Spinal cord (tissue), 10 donors: ENCODE data around the gene YDJC. TPM values are rescaled to one million over a fixed set of nuclear protein-coding genes. Genes with fewer than 3 reads are reported as not detected.
"Not testable (repeated sequence)": the region's sequence is repeated elsewhere in the genome, so short reads cannot be mapped to it uniquely, and the experiment has no call there.

Experiments
- DNase-seq, 6 donors: peaks; one replicate each; pipeline versions ENCODE4 v3.0.0 to v3.0.0-alpha.2; 2013 to 2015; ENCODE audit warnings: low spot score in 6 of 6, low read depth in 4 of 6
- H3K27ac ChIP-seq: one replicate; pipeline ENCODE4 v1.5.1; 2013; ENCODE audit warnings: low read depth, low read length, control low read depth
- H3K27me3 ChIP-seq: one replicate; pipeline ENCODE4 v1.6.1; 2013; ENCODE audit warnings: low read length; ENCODE audit not compliant: control insufficient read depth, insufficient read depth
- H3K36me3 ChIP-seq: one replicate; pipeline ENCODE4 v1.6.1; 2013; ENCODE audit warnings: low read length; ENCODE audit not compliant: control insufficient read depth, insufficient read depth
- H3K4me1 ChIP-seq: one replicate; pipeline ENCODE4 v1.6.1; 2013; ENCODE audit warnings: low read length; ENCODE audit not compliant: control insufficient read depth, insufficient read depth
- H3K4me3 ChIP-seq: one replicate; pipeline ENCODE4 v1.5.1; 2013; ENCODE audit warnings: low read depth, low read length, control low read depth
- H3K9me3 ChIP-seq: one replicate; pipeline ENCODE4 v1.6.1; 2013; ENCODE audit warnings: low read length; ENCODE audit not compliant: control insufficient read depth, insufficient read depth
- WGBS: methylation state at CpG from one replicate; pipeline ENCODE4 v1.1.5; 2013; ENCODE audit warnings: missing lambda C conversion rate; ENCODE audit not compliant: insufficient coverage; 5-methylcytosine and 5-hydroxymethylcytosine counted together
- long read RNA-seq, 4 donors: transcript quantifications; one replicate each; lab custom pipeline, GENCODE V29; 2026
- polyA plus RNA-seq, 2 donors: library from polyadenylated mRNA; unstranded; fragments of 120-200 nt; gene quantifications; one replicate each; pipeline ENCODE4 v1.2.1, GENCODE V29; 2013; ENCODE audit not compliant: insufficient read length in 2 of 2
- total RNA-seq, 2 donors: library from RNA; depleted of rRNA in 1 of 2; stranded (reverse); fragments of 120-200 nt in 1 of 2; fragments of >200 nt in 1 of 2; gene quantifications; one replicate each; pipeline versions ENCODE4 v1.2.3 to v1.2.4, GENCODE V29; 2013 to 2014
- donor health status: healthy.

The YDJC gene, protein sequence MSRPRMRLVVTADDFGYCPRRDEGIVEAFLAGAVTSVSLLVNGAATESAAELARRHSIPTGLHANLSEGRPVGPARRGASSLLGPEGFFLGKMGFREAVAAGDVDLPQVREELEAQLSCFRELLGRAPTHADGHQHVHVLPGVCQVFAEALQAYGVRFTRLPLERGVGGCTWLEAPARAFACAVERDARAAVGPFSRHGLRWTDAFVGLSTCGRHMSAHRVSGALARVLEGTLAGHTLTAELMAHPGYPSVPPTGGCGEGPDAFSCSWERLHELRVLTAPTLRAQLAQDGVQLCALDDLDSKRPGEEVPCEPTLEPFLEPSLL
- total RNA-seq (1 to 10 TPM; 5.0 to 10.0 TPM), polyA plus RNA-seq (10 to 100 TPM; 17.0 to 17.6 TPM)
- long read RNA-seq, donor 1, partial matches to known transcripts, result 0 of 8 reads
- long read RNA-seq, donor 1, other reads (novel, unspliced or antisense), result 0 of 8 reads
- long read RNA-seq, donor 2, partial matches to known transcripts, result 0 of 2 reads
- long read RNA-seq, donor 2, other reads (novel, unspliced or antisense), result 0 of 2 reads
- long read RNA-seq, donor 3, partial matches to known transcripts, result 0 of 3 reads
- long read RNA-seq, donor 3, other reads (novel, unspliced or antisense), result 0 of 3 reads
- long read RNA-seq, donor 4, partial matches to known transcripts, result 0 of 9 reads
- long read RNA-seq, donor 4, other reads (novel, unspliced or antisense), result 0 of 9 reads

DNA sequence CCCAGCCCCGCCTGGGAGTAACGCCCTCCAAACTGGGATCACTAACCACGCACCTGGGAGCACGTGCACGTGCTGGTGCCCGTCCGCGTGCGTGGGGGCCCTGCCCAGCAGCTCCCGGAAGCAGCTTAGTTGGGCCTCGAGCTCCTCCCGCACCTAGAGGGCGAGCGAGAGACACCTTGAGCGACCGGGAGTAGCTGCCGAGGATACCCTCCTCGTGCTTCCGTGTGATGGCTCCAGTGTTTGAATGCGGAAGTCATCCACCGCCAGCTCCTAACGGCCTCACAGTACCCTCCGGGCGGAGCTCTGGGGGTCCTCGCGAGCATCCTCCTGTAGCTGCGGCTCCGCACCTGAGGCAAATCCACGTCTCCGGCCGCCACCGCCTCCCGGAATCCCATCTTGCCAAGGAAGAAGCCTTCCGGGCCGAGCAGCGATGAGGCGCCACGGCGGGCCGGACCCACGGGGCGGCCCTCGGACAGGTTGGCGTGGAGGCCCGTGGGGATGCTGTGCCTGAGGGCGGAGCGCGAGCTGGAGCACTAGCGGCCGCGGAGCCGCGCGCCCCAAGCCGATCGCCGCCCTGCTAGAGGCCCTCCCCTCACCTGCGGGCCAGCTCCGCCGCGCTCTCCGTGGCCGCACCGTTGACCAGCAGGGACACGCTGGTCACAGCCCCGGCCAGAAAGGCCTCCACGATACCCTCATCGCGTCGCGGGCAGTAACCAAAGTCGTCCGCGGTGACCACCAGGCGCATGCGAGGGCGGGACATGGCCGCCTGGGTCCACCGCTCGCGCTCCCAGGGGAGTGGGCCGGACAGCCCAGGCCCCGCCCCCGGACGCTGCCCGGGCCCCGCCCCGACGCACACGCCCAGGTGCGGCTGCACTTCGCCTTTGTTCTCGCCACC lies at the start of gene YDJC:
Gene YDJC (minus strand): TSS at position 768 of the 895 bp plus-strand sequence. CDS start 8 bp downstream, at position 760.
- Histone ChIP-seq H3K36me3 (peaks cover 26% of the 10 kb centered on the region), H3K4me3 (peak within 1 kb of the TSS; percentile 67), H3K4me1 (peaks cover 27% of the 10 kb centered on the region), H3K27ac (no peak within 1 kb of the TSS), H3K27me3 (no peaks in the 10 kb centered on the region), H3K9me3 (no peaks in the 10 kb centered on the region)
- WGBS, result under 1% methylated on average over 93 of the region's 93 CpGs
- DNase-seq, result peak in 5 of 6 donors; percentile 68 to 98 (median 87)

DNA sequence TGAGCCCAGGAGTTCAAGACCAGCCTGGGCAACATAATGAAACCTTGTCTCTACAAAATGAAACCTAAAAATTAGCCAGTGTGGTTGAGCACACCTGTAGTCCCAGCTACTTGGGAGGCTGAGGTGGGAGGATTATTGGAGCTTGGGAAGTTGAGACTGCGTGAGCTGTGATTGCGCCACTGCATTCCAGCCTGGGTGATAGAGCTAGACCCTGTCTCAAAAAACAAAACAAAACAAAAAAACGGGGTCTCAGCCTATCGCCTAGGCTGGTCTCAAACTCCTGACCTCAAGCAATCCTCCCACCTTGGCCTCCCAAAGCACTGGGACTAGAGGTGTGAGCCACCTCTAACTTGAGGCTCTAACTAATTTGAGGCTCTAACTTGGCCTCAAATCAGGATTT lies 49.6 kb upstream of the YDJC start:
- Histone ChIP-seq H3K36me3 (peaks cover 81% of the 10 kb centered on the region), H3K27me3 (no peaks in the 10 kb centered on the region), H3K4me3 (no peak overlapping the region), H3K27ac (no peak overlapping the region), H3K4me1 (no peaks in the 10 kb centered on the region), H3K9me3 (no peaks in the 10 kb centered on the region)
- no peak for DNase-seq
- 100% methylated on average over 1 of the region's 4 CpGs for WGBS

GRCh38 chr22:21678842-21679241 lies 49.0 kb upstream of the YDJC start:
- not testable (repeated sequence) for H3K27me3 ChIP-seq, H3K9me3 ChIP-seq, H3K4me3 ChIP-seq, H3K4me1 ChIP-seq, H3K27ac ChIP-seq, DNase-seq
- WGBS, result 100% methylated on average over 2 of the region's 12 CpGs
- peaks cover 81% of the 10 kb centered on the region for H3K36me3 ChIP-seq

DNA sequence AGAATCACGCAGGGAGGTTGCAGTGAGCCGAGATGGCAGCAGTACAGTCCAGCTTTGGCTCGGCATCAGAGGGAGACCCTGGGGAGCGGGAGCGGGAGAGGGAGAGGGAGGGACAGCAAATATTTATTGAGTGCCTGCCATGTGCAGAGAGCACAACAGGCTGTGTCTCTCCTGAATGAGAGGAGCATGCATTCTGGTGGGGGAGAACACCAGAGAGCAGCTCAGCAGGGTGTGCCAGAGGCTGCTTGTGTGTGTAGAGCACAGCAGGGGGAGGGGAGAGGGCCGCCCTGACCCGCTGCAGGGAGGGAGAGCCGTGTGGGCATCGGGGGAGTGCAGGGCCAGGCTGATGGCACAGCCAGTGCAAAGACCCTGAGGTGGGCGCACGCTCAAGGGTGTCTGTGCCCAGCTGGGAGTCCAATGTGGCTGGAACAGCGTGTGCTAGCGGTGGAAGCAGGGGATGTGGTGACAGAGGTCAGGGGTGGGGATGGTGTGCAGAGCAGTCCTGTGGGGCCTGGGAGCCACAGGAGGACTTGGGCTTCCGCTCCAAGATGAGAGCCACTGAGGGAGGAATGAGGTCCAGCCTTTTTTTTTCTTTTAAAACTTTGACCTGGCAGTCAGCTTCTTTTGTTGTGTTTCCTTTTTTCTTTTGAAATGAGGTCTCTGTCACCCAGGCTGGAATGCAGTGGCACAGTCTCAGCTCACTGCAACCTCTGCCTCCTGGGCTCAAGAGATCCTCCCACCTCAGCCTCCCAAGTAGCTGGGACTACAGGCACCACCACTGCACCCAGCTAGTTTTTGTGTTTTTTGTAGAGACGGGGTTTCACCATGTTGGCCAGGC lies 48.0 kb upstream of the YDJC start:
- 95% methylated on average over 13 of the region's 15 CpGs for WGBS
- Histone ChIP-seq H3K9me3 (no peaks in the 10 kb centered on the region), H3K4me3 (no peak overlapping the region), H3K27ac (no peak overlapping the region), H3K27me3 (no peaks in the 10 kb centered on the region), H3K4me1 (no peaks in the 10 kb centered on the region), H3K36me3 (peaks cover 81% of the 10 kb centered on the region)
- DNase-seq, result no peak

DNA sequence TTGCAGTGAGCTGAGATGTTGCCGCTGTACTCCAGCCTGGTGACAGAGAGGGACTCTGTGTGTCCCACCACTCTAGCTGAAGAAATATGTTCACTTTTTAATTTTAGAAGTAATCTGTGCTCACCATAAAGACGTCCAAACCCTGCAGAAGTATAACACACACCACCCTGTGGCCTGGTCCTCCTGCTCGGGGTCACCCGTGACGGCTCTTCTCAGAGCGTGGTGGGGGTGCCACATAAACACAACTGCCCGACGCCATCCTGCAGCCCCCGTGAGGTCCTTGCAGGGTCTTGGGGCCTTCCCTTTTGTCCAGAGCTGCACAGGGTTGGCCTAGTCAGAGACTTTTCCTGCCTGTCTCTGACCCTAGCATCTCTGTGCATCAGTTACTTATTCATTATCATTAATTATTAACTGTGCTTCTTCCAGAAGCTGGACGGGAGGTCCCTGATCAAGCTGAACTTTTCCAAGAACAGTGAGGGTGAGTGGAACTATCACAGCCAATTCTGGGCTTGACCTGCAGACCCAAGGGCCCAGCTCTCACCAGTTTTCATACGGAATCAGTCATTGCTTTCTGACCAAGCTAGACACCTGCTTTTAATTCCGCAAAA lies 44.9 kb upstream of the YDJC start:
- peaks cover 76% of the 10 kb centered on the region for H3K36me3 ChIP-seq
- no peaks in the 10 kb centered on the region for H3K27me3 ChIP-seq

DNA sequence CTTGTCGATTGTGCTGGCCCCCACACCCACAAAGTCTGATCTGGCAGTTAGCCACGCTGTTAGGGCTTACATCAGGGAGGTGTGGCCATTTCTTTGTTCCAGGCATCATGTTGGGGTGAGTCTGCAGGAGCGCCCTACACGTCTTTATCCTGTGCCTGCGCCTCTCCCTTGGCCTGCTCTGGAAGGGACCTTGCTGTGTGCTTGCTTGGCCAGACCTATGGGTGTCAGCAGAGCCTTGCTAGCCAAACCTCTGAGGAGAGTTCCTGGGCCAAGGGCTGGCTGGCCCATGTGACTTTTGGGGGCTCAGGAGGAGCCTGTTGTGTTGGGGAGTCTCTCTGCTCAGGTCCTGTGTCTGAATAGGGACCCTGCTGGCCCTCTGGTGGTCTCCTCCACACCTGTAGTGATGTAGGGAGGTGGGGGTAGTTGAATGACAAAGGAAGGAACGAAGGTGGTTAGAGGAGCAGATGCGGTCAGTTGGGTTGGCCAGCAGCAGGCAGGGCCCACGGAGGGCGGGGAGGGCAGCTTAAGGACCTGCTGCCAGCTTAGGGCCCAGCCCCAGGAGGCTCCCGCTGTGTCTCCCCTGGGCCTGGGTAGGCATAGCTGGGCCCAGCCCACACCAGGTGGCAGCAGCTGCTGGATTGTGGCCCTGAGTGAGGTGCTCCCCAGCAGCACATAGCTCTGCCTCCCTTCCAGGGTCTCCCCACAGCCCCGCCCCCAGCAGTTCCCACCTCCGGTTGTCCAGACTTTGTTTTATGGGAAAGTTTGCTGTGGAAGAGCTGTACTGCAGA lies 43.9 kb upstream of the YDJC start:
- H3K9me3 ChIP-seq, result no peaks in the 10 kb centered on the region
- WGBS, result 88% methylated on average over 10 of the region's 12 CpGs
- H3K4me3 ChIP-seq, result no peak overlapping the region
- H3K36me3 ChIP-seq, result peaks cover 82% of the 10 kb centered on the region
- DNase-seq, result no peak
- H3K27ac ChIP-seq, result no peak overlapping the region
- H3K27me3 ChIP-seq, result no peaks in the 10 kb centered on the region
- H3K4me1 ChIP-seq, result no peaks in the 10 kb centered on the region

More for the DNA sequence above, 44.9 kb upstream of the YDJC start:
- Histone ChIP-seq H3K4me1 (no peaks in the 10 kb centered on the region), H3K27ac (no peak overlapping the region), H3K4me3 (no peak overlapping the region), H3K9me3 (no peaks in the 10 kb centered on the region)
- DNase-seq, result no peak
- 92% methylated on average over 11 of the region's 12 CpGs for WGBS

DNA sequence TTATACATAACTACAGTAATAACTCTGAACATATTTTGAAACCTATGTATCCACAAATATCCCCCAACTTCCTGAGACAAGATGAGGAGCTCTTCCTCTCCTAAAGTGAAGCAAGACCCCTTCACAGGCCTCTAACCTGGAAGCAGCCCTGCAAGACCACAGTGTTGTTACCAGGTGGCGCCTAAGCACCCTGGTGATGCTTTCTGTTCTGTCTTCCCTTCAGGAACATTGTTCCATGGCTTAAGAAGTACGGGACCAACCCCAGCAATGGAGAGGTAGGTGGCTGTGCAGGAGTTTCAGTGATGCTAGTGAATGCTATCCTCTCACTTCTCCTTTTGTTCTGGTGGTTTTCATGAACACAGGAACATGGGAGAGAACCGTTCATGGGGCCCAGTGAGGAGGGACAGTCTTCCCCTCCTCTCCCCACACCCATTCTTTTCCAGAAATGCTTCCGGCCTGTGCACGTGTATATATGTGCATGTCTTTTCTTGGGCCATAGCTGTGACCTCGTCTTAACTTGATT lies 42.3 kb upstream of the YDJC start:
- Histone ChIP-seq H3K4me3 (no peak overlapping the region), H3K36me3 (peaks cover 71% of the 10 kb centered on the region), H3K4me1 (peaks cover 2% of the 10 kb centered on the region), H3K9me3 (no peaks in the 10 kb centered on the region), H3K27me3 (no peaks in the 10 kb centered on the region), H3K27ac (no peak overlapping the region)
- WGBS, result 80% methylated on average over 2 of the region's 6 CpGs
- DNase-seq, result no peak

DNA sequence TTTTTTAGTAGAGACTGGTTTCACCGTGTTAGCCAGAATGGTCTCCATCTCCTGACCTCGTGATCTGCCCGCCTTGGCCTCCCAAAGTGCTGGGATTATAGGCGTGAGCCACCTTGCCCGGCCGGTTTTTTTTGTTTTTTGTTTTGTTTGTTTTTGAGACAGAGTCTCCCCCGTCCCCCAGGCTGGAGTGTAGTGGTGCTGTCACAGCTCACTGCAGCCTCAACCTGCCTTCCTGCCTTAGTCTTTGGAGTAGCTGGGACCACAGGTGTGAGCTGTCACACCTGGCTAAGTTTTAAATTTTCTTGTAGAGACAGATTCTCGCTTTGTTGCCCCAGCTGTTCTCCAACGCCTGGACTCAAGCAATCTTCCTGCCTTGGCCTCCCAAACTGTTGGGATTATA lies 39.2 kb upstream of the YDJC start:
- WGBS, result 89% methylated on average over 4 of the region's 9 CpGs
- Histone ChIP-seq H3K4me1 (peaks cover 17% of the 10 kb centered on the region), H3K36me3 (peaks cover 46% of the 10 kb centered on the region), H3K27ac (no peak overlapping the region), H3K4me3 (no peak overlapping the region), H3K27me3 (no peaks in the 10 kb centered on the region), H3K9me3 (no peaks in the 10 kb centered on the region)
- DNase-seq, result no peak
